GM23338 (cell line): Measurements from ENCODE around the gene ADCY4. TPM values are rescaled to one million over a fixed set of nuclear protein-coding genes. Genes with fewer than 3 reads are reported as not detected.
A peak's percentile ranks its signal among the peaks of the same experiment; 100 is the strongest.

Experiments used
- ATAC-seq: fragments of 200-7000 bp; cut with Tn5 transposase; 3 replicates; pipeline ENCODE4 v1.9.1; 2020
- DNase-seq: peaks from one replicate; pipeline ENCODE4 v3.0.0-alpha.2; 2015; ENCODE audit warnings: low spot score
- H2AFZ ChIP-seq: fragments of 200-600 bp; sonication (generic); 2 replicates; pipeline ENCODE4 v1.8.0; 2016; ENCODE audit warnings: antibody characterized with exemption, mild to moderate bottlenecking, moderate library complexity
- H3F3A ChIP-seq: fragments of 200-600 bp; sonication (generic); replicated peaks from 2 replicates; pipeline ENCODE4 v1.8.0; 2017; ENCODE audit warnings: antibody characterized with exemption, mixed run types, low read depth
- H3K27ac ChIP-seq: fragments of 200-600 bp; sonication (generic); 2 replicates; pipeline ENCODE4 v1.6.1; 2016; ENCODE audit warnings: low read depth
- H3K27me3 ChIP-seq: fragments of 200-600 bp; sonication (generic); 2 replicates; pipeline ENCODE4 v1.8.0; 2016; ENCODE audit warnings: mild to moderate bottlenecking, mixed run types, moderate library complexity; ENCODE audit not compliant: insufficient read depth
- H3K36me3 ChIP-seq: fragments of 200-600 bp; sonication (generic); 2 replicates; pipeline ENCODE4 v1.8.0; 2016; ENCODE audit warnings: mild to moderate bottlenecking; ENCODE audit not compliant: insufficient read depth
- H3K4me1 ChIP-seq: fragments of 200-600 bp; sonication (generic); 2 replicates; pipeline ENCODE4 v1.8.0; 2016; ENCODE audit warnings: mild to moderate bottlenecking, moderate library complexity; ENCODE audit not compliant: insufficient read depth
- H3K4me2 ChIP-seq: fragments of 200-600 bp; sonication (generic); 2 replicates; pipeline ENCODE4 v1.7.1; 2017; ENCODE audit warnings: mixed run types
- H3K4me3 ChIP-seq: fragments of 200-600 bp; sonication (generic); 2 replicates; pipeline ENCODE4 v1.6.1; 2016; ENCODE audit warnings: mixed run types
- H3K79me2 ChIP-seq: fragments of 200-600 bp; sonication (generic); replicated peaks from 2 replicates; pipeline ENCODE4 v1.8.0; 2017; ENCODE audit warnings: mild to moderate bottlenecking; ENCODE audit not compliant: insufficient read depth
- H3K9me2 ChIP-seq: fragments of 200-600 bp; sonication (generic); 2 replicates; pipeline ENCODE4 v1.8.0; 2017; ENCODE audit not compliant: insufficient read depth
- H4K20me1 ChIP-seq: fragments of 200-600 bp; sonication (generic); replicated peaks from 2 replicates; pipeline ENCODE4 v1.8.0; 2017; ENCODE audit warnings: mild to moderate bottlenecking; ENCODE audit not compliant: insufficient read depth
- H3K27ac Mint-ChIP-seq: 2 replicates; pipeline ENCODE4 v1.8.0; 2020; ENCODE audit warnings: inconsistent platforms, mild to moderate bottlenecking, moderate library complexity, mixed read lengths
- H3K27me3 Mint-ChIP-seq: 3 replicates; pipeline ENCODE4 v1.8.0; 2022; ENCODE audit warnings: low read depth, mild to moderate bottlenecking, moderate library complexity, mixed read lengths, inconsistent platforms; ENCODE audit not compliant: insufficient read depth, poor library complexity
- H3K36me3 Mint-ChIP-seq: 3 replicates; pipeline ENCODE4 v1.8.0; 2021; ENCODE audit warnings: low read depth, mild to moderate bottlenecking, inconsistent platforms, moderate library complexity, mixed read lengths
- H3K4me1 Mint-ChIP-seq: 3 replicates; pipeline ENCODE4 v1.8.0; 2020; ENCODE audit warnings: mild to moderate bottlenecking, inconsistent platforms, mixed read lengths
- H3K4me3 Mint-ChIP-seq: 3 replicates; pipeline ENCODE4 v1.8.0; 2021; ENCODE audit warnings: moderate library complexity, mild to moderate bottlenecking, inconsistent platforms, mixed read lengths
- H3K9me3 Mint-ChIP-seq: 3 replicates; pipeline ENCODE4 v1.8.0; 2020; ENCODE audit warnings: moderate library complexity, mild to moderate bottlenecking, inconsistent platforms, mixed read lengths
- CREB1 ChIP-seq: fragments of 250-450 bp; sonication (Bioruptor Pico); IDR thresholded peaks from 2 replicates; pipeline ENCODE4 v1.5.0; 2020; ENCODE audit warnings: low read depth, mild to moderate bottlenecking, moderate library complexity
- EZH2 ChIP-seq: fragments of 200-600 bp; sonication (generic); IDR thresholded peaks from one replicate; pipeline ENCODE4 v1.8.0; 2017; ENCODE audit warnings: antibody characterized with exemption, mild to moderate bottlenecking, low read depth; ENCODE audit not compliant: unreplicated experiment
- JUNB ChIP-seq: IDR thresholded peaks from one replicate; pipeline ENCODE4 v1.6.1; 2016; ENCODE audit warnings: antibody characterized with exemption; ENCODE audit not compliant: unreplicated experiment
- NANOG ChIP-seq: IDR thresholded peaks from 2 replicates; pipeline ENCODE4 v1.6.1; 2016; ENCODE audit warnings: antibody characterized with exemption, borderline replicate concordance
- POLR2AphosphoS5 ChIP-seq: IDR thresholded peaks from 2 replicates; pipeline ENCODE4 v1.6.1; 2016; ENCODE audit warnings: antibody characterized with exemption, low read depth
- STAT1 ChIP-seq: IDR thresholded peaks from one replicate; pipeline ENCODE4 v1.6.1; 2016; ENCODE audit warnings: antibody characterized with exemption; ENCODE audit not compliant: unreplicated experiment
- ZNF114 ChIP-seq: fragments of 250-450 bp; sonication (Bioruptor Pico); IDR thresholded peaks from 2 replicates; pipeline ENCODE4 v1.5.0; 2020; ENCODE audit warnings: mild to moderate bottlenecking, moderate library complexity
- ZNF331 ChIP-seq: fragments of 250-450 bp; sonication (Bioruptor Pico); IDR thresholded peaks from 2 replicates; pipeline ENCODE4 v1.5.0; 2020; ENCODE audit warnings: low read depth, mild to moderate bottlenecking, moderate library complexity
- polyA plus RNA-seq: library from polyadenylated mRNA; unstranded; fragments of >200 nt; fragmentation: Nextera tagmentation; extraction: Ambion mirVana; gene quantifications from 2 replicates; pipeline ENCODE4 v1.2.1, GENCODE V29; 2016
- total RNA-seq: library from RNA; depleted of rRNA; stranded (reverse); fragments of >200 nt; shearing (Covaris generic); gene quantifications from 2 replicates; pipeline ENCODE4 v1.2.3, GENCODE V29; 2014
- TF ChIP-seq, protein P1 (sequence below): fragments of 250-450 bp; sonication (Bioruptor Pico); IDR thresholded peaks from 2 replicates; pipeline ENCODE4 v1.5.0; 2020; ENCODE audit warnings: mild to moderate bottlenecking, moderate library complexity
- TF ChIP-seq, protein P2 (sequence below), 2 experiments: fragments of 200-600 bp in 1 of 2; sonication (generic) in 1 of 2; conservative IDR thresholded peaks; 2 replicates each; pipeline versions ENCODE4 v1.5.1 to v1.6.1; 2016 to 2017; ENCODE audit warnings: antibody characterized with exemption in 2 of 2, low read depth in 2 of 2, mild to moderate bottlenecking in 2 of 2, moderate library complexity in 1 of 2
- TF ChIP-seq, protein P3 (sequence below): IDR thresholded peaks from one replicate; pipeline ENCODE4 v1.6.1; 2018; ENCODE audit warnings: antibody characterized with exemption; ENCODE audit not compliant: unreplicated experiment

The ADCY4 gene
- total and polyA plus RNA-seq, 2 experiments from 2014 or later: 0.10 to 0.40 TPM

DNA sequence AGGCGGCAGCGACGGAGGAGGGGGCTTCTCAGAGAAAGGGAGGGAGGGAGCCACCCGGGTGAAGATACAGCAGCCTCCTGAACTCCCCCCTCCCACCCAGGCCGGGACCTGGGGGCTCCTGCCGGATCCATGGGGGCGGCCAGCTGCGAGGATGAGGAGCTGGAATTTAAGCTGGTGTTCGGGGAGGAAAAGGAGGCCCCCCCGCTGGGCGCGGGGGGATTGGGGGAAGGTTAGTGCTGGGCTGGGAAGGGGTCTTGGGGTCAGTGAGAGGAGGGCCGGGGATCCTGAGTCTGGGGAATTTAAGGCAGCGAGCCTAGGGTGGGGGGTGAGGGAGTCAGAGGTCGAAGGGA, 33.3 kb upstream of the ADCY4 start:
- peak overlapping the region; percentile 83; the same call in 1 of the 2 replicates for H3K27ac ChIP-seq
- Mint-ChIP-seq H3K27me3 (peaks cover 21% of the 10 kb centered on the region), H3K4me1 (peaks cover 22% of the 10 kb centered on the region), H3K9me3 (no peaks in the 10 kb centered on the region; the same call in 2 of the 3 replicates), H3K36me3 (peaks cover 6% of the 10 kb centered on the region), H3K4me3 (peak overlapping the region; percentile 80), H3K27ac (peak overlapping the region; percentile 94)
- peaks cover 4% of the 10 kb centered on the region; the same call in 1 of the 2 replicates for H3K9me2 ChIP-seq
- no peak overlapping the region for H2AFZ ChIP-seq
- peaks cover 14% of the 10 kb centered on the region; the same call in 1 of the 2 replicates for H3K4me1 ChIP-seq
- H4K20me1 ChIP-seq: no peaks in the 10 kb centered on the region
- DNase-seq (peak; percentile 60), ATAC-seq (peak; percentile 3)
- H3K79me2 ChIP-seq: no peaks in the 10 kb centered on the region
- H3K27me3 ChIP-seq: peaks cover 21% of the 10 kb centered on the region; the same call in 1 of the 2 replicates
- no peaks in the 10 kb centered on the region for H3K36me3 ChIP-seq
- 0 out of 2 replicates have a peak, but pooled peaks cover 4% of the 10 kb centered on the region for H3F3A ChIP-seq
- peak overlapping the region; percentile 97 for H3K4me3 ChIP-seq
- TF ChIP-seq ZNF331 (CRISPR knock-in tag) (no peak), JUNB (no peak), EZH2 (no peak), CREB1 (CRISPR knock-in tag) (no peak), NANOG (no peak), STAT1 (no peak), ZNF114 (no peak), POLR2AphosphoS5 (no peak)
- TF ChIP-seq, protein P1, sequence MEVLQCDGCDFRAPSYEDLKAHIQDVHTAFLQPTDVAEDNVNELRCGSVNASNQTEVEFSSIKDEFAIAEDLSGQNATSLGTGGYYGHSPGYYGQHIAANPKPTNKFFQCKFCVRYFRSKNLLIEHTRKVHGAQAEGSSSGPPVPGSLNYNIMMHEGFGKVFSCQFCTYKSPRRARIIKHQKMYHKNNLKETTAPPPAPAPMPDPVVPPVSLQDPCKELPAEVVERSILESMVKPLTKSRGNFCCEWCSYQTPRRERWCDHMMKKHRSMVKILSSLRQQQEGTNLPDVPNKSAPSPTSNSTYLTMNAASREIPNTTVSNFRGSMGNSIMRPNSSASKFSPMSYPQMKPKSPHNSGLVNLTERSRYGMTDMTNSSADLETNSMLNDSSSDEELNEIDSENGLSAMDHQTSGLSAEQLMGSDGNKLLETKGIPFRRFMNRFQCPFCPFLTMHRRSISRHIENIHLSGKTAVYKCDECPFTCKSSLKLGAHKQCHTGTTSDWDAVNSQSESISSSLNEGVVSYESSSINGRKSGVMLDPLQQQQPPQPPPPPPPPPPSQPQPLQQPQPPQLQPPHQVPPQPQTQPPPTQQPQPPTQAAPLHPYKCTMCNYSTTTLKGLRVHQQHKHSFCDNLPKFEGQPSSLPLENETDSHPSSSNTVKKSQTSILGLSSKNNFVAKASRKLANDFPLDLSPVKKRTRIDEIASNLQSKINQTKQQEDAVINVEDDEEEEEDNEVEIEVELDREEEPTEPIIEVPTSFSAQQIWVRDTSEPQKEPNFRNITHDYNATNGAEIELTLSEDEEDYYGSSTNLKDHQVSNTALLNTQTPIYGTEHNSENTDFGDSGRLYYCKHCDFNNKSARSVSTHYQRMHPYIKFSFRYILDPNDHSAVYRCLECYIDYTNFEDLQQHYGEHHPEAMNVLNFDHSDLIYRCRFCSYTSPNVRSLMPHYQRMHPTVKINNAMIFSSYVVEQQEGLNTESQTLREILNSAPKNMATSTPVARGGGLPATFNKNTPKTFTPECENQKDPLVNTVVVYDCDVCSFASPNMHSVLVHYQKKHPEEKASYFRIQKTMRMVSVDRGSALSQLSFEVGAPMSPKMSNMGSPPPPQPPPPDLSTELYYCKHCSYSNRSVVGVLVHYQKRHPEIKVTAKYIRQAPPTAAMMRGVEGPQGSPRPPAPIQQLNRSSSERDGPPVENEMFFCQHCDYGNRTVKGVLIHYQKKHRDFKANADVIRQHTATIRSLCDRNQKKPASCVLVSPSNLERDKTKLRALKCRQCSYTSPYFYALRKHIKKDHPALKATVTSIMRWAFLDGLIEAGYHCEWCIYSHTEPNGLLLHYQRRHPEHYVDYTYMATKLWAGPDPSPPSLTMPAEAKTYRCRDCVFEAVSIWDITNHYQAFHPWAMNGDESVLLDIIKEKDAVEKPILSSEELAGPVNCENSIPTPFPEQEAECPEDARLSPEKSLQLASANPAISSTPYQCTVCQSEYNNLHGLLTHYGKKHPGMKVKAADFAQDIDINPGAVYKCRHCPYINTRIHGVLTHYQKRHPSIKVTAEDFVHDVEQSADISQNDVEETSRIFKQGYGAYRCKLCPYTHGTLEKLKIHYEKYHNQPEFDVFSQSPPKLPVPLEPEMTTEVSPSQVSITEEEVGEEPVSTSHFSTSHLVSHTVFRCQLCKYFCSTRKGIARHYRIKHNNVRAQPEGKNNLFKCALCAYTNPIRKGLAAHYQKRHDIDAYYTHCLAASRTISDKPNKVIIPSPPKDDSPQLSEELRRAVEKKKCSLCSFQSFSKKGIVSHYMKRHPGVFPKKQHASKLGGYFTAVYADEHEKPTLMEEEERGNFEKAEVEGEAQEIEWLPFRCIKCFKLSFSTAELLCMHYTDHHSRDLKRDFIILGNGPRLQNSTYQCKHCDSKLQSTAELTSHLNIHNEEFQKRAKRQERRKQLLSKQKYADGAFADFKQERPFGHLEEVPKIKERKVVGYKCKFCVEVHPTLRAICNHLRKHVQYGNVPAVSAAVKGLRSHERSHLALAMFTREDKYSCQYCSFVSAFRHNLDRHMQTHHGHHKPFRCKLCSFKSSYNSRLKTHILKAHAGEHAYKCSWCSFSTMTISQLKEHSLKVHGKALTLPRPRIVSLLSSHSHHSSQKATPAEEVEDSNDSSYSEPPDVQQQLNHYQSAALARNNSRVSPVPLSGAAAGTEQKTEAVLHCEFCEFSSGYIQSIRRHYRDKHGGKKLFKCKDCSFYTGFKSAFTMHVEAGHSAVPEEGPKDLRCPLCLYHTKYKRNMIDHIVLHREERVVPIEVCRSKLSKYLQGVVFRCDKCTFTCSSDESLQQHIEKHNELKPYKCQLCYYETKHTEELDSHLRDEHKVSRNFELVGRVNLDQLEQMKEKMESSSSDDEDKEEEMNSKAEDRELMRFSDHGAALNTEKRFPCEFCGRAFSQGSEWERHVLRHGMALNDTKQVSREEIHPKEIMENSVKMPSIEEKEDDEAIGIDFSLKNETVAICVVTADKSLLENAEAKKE (CRISPR knock-in tag): no peak
- TF ChIP-seq, protein P2, sequence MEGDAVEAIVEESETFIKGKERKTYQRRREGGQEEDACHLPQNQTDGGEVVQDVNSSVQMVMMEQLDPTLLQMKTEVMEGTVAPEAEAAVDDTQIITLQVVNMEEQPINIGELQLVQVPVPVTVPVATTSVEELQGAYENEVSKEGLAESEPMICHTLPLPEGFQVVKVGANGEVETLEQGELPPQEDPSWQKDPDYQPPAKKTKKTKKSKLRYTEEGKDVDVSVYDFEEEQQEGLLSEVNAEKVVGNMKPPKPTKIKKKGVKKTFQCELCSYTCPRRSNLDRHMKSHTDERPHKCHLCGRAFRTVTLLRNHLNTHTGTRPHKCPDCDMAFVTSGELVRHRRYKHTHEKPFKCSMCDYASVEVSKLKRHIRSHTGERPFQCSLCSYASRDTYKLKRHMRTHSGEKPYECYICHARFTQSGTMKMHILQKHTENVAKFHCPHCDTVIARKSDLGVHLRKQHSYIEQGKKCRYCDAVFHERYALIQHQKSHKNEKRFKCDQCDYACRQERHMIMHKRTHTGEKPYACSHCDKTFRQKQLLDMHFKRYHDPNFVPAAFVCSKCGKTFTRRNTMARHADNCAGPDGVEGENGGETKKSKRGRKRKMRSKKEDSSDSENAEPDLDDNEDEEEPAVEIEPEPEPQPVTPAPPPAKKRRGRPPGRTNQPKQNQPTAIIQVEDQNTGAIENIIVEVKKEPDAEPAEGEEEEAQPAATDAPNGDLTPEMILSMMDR (conservative IDR thresholded peaks at IDR 0.05; ENCODE audit: low read depth in 2 of 2): no peak
- TF ChIP-seq, protein P3, sequence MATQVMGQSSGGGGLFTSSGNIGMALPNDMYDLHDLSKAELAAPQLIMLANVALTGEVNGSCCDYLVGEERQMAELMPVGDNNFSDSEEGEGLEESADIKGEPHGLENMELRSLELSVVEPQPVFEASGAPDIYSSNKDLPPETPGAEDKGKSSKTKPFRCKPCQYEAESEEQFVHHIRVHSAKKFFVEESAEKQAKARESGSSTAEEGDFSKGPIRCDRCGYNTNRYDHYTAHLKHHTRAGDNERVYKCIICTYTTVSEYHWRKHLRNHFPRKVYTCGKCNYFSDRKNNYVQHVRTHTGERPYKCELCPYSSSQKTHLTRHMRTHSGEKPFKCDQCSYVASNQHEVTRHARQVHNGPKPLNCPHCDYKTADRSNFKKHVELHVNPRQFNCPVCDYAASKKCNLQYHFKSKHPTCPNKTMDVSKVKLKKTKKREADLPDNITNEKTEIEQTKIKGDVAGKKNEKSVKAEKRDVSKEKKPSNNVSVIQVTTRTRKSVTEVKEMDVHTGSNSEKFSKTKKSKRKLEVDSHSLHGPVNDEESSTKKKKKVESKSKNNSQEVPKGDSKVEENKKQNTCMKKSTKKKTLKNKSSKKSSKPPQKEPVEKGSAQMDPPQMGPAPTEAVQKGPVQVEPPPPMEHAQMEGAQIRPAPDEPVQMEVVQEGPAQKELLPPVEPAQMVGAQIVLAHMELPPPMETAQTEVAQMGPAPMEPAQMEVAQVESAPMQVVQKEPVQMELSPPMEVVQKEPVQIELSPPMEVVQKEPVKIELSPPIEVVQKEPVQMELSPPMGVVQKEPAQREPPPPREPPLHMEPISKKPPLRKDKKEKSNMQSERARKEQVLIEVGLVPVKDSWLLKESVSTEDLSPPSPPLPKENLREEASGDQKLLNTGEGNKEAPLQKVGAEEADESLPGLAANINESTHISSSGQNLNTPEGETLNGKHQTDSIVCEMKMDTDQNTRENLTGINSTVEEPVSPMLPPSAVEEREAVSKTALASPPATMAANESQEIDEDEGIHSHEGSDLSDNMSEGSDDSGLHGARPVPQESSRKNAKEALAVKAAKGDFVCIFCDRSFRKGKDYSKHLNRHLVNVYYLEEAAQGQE: no peak
- H3K4me2 ChIP-seq: peak overlapping the region; percentile 99
